DMS114 treated with DMSO at 0.1 percent for 48 hours (cell line): ENCODE data around the gene DAB1.

Experiments used
- DNase-seq: peaks from one replicate; lab custom pipeline; 2025; ENCODE audit not compliant: unreplicated experiment; lab: John Stamatoyannopoulos, UW

DAB1 gene

DNA sequence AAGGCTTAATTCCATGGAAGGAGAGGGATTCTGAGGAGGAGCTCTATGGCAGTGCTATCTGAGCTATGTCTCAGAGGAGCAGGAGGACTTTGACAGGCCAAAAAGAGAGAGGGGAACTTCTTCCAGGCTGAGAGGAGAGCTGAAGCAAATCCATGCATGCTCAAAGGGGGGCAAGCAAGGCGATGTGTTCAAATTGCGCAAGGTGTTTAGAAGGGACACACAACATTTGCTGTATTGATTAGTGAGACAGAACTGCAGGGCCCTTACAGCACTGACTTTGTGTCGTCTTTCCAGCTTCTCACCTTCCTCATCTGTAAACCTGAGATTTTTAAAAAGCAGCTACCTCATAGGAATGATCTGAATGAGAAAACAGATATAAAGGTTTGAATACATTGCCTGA lies 145.3 kb downstream of the DAB1 start:
- no peak for DNase-seq

DNA sequence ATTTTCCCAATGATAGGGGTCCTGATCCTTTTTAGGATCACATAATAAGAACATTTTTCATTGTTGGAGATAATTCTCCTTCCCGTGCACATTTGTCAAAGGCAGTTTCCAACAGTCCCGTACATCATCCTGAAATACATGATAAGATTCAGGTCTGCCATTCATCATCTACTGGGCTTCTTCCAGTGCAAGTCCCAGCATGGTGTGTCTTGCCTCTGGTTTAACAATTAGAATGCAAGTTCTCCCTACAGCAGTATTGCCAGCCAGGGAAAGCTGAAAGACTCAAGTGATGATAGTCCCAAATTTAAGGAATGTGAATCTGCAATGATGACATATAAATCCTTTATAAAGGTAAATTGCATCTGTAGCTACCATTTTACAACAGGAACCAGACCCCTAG lies 146.2 kb downstream of the DAB1 start:
- DNase-seq: no peak

DNA sequence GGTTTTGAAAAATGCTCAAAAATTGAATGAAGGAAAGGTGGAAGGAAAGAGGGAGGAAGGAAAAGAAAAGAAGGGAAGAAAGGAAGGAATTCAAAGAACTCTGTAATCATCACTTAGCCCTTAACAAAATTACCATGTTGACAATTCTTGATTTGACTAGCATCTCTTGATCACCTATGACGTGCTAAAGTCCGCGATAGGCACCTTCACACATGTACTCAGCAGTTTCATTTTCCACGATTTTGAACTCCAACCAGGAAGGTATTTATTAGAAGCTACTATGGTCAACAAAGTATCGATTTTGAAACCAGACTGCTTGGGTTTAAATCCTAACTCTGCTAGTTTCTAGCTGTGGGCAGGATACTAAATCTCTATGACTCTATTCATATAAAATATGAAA lies 146.9 kb downstream of the DAB1 start:
- no peak for DNase-seq

DNA sequence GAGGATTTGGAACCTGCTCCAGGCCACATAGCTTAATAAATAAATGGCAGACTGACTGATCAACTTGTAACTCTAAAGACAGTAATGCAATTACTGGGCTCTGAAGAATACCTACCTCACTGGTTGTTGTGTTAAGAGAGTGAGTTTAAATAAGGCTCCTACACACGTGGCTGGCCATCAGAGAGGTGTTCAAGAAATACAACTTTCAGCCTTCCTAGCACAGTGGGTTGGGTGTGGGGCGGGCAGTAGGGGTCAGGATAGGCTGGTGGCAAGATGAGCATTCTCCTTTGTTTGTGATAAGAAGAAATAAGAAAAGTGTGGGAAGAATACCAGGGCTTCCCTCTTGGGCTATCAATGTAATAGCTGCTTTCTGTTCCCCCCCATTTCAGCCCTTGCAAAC lies 151.3 kb downstream of the DAB1 start:
- DNase-seq: no peak

DNA sequence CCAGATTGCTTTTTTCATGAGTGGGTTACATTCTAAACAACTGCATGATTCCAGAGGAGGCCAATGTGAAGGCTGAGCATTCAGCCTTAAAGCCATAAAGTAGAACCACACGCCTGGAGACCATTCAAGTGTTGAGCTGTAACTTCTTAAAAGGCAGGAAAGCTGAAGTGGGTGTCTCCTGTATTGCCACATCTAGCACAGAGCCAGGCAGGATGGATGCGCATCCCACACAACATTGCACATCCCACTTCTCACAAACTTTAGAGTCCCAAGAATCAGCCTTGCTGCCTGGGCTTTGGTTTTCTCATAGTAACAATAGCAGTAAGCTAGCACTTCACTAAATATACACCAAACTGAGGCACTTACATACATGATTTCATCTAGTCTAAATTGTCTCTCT lies 151.7 kb downstream of the DAB1 start:
- DNase-seq: no peak

DNA sequence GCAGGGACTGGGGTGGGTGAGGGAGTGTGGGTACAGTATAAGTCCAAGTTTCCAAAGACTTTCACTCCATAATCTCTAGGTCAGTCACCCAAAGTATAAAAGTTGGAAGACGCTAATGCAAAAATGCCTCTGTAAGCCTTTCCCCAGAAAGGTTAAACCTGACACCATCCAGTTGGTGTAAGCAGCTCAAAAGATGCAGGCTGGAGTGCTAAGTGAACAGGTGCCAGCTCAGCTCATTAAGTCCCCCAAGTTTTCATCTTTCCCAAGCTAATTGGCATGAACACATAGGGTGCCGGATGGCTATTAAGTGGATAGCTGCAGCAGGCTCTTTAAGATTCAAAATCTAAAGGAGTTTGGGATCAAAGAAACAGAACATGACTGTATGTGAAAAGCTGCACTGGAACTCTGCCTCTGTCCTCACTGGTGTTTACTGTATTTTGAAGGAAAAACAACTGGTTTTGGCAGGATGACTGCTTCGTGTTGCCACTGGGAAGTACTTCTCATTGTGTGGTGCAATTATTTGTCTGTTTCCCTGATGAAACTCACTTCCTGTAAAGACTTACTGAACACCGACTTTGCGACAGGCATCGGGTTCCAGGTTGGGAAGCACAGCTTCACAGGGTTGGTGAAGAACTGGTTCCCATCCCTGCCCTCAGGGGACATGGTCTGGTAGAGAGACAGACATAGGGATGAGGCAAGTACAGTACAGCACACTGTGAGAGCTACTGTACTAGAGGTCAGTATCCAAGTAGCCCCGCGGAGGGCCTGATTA lies 152.7 kb downstream of the DAB1 start:
- DNase-seq: no peak

DNA sequence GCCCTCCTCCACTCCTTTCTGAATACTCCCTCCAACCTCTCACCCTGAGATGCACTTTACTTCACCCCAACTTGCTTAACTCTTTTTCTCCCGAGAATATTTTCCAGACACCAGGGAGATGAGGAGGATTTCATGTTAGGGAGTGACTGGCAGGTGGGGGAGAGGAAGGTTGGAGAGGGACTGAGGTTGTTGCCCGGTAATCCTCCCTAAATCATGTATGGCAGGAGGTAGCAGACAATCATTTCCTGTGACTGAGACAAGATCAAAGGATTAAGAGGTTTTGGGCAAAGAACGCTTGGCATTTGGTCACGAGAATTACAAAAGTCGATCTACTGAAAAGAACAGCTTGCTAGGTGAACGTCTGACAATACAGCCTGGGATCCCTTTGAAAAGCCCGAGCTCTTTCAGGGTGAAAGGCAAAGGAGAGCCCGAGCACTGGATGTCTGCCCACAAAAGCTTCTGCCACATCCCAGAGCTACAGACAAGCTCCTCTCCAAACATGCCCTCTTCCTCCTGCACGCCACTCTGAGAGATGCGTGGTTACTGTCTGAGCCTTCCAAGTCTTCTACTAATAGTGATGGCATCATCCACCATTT lies 154.1 kb downstream of the DAB1 start:
- no peak for DNase-seq

DNA sequence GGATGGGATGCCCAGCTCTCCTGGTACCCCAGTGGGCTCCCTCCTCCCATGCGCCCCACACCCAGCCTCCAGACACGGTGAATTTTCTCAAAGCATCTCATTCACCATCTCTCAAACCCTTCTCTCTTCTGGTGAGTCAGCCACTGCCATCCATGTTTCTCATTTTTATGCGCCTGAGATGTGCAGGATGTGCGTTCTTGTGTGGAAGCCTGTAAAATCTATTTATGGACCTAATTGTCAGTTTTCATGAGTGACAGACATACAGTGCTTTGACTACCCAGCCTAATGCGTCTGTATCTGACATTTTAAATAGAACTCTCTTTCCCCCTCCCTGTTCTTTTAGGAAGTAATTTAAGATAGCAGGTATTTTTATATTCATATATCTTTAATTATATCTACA lies 158.8 kb downstream of the DAB1 start:
- DNase-seq: no peak

DNA sequence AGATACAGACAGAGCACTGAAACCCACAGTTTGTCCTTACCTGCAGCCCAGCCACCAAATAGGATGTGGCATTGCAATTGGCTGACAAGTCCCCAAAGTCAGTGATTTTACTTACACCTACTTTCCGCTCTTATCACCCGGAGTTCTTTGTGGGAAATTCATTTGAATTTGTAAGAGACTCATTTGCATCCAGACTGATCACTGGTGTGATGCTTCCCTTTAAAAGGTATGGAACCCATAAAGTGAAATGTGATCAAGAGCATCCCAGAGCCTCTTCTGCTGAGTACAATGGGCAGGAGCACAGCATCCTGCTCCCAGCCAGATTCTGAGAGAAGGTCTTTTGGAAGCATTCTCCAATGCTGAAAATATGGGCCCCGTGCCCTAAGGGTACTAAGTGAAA lies 161.4 kb downstream of the DAB1 start:
- no peak for DNase-seq

DNA sequence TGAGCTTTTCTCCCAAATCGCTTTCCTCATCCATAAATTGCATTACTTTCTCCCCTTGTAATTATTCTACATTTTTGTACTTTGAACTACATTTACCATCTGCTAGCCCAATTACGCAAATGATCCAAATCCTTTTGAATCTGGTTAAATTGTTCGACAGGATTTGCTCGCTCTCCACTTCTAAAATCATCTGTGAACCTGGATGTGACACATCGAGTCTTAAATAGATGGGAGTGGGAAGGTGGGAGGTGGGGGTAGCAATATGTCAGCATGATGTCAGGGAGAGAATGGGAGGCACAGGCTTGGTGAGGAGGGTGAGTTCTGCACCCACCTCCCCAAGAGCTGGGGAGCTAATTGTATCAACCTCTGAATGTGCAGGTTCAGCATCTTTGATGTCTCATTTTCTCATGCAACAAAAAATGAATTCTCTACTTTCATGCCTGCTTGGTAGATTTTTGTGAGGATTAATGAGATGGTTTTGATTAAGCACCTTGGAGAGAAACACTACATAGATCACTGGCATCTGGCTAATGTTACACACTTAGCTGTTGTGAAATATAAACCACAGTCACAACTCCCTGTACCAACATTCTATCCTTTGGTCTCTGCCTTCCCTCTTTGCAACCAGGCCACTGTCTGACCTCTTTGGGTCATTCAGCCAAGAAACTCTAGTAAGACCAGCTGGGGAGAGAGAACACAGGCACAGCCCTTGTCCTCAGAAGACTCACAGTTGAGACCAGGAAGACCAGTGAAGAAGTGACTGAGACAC lies 165.1 kb downstream of the DAB1 start:
- DNase-seq: no peak

DNA sequence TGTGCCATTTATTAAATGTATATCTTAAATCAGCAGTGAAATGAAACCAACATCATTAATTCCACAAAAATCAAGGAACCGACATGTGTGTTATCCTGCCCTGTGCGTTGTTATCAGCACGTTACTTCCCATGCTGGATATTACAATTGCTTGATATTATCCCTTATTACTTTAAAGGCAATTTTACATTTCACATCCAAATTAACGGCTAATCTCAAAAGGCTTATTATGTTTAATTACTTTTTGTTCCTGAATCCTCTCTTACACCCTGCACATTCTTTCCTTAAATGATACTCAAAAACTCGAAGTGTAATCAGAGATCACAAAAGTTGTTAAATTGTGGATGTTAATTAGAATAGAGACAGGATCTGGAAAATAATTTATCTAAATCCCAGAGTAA lies 167.9 kb downstream of the DAB1 start:
- no peak for DNase-seq

DNA sequence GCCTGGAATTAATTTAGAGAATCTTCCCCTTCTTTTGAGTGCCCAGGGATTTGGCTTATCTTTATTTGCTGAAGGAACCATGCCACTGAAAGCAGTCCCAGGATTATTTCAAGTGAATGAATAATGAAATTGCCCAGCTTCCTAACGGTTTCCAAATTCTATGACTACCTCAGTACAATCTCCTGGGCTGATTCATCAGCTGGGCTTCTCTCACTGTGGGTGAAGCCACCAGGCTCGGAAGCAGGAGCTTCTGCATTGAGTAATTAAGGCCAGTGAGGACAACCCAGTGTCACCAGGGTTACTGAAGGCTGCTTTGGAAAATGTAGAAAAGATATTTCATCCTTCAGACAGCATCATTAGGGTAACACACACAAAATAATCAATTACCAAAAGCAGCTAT lies 169.8 kb downstream of the DAB1 start:
- no peak for DNase-seq

DNA sequence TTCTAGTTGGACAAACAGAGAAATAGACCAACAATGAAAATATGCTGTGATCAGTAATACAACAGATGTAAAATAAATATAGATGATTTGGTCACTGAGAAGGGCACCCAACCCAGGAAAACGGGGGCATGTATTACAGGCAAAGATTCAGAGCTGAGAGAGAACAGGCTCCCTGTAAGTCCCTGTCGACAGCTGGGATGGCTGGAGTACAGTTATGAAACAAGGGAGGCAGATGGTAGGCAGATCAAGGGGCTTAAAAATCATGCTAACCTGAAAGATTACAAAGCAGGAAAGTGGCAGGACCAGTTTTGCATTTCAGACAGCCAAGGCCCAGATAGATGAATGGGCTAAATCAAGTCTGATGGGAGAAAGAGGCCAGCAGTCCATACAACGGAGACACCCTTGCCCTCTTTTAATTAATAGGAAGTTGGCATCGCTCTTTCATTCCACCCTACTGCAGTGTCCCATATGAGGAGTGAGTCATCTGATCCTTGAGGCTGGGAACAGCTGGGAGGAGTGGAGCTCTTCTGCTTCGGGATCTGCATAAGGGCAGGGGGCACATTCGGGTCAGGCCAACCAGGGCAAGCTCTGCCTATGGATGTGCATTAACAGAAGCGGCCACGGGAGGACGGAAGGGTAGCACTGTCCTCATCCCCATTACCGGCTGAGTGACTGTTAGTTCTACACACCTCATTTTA lies 171.1 kb downstream of the DAB1 start:
- no peak for DNase-seq

DNA sequence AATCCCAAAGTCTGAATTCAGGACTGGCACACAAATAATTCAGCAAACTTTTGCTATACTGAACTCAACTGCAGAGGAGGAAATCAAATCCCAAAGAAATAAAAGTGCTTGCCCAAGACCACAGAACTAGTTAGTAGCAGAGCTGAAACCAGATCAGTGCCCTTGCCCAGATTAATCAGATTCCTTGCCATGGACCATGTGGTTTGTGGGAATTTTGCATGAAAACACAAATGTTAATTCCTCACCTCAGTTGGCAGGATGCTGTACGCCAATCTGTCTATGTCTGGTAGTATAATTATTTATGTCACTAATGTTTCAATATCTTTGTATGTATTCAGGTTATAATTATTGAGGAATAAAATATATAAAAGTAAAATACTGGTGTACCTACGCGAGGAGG lies 173.8 kb downstream of the DAB1 start:
- DNase-seq: no peak

DNA sequence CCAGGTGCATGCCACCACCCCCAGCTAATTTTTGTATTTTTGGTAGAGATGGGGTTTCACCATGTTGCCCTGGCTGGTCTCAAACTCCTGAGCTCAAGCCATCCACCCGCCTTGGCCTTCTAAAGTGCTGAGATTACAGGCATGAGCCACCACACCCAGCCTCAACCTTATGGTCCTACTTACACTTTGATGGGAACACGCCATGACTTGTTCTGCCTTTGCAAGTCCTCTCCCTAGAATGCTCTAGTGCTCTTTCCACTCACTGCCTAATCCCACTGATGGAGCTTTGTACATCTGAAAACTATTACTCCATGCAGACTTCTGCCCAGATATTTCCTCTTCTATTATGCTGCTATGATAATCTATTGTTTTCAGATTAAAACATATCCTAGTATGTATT lies 174.3 kb downstream of the DAB1 start:
- no peak for DNase-seq

DNA sequence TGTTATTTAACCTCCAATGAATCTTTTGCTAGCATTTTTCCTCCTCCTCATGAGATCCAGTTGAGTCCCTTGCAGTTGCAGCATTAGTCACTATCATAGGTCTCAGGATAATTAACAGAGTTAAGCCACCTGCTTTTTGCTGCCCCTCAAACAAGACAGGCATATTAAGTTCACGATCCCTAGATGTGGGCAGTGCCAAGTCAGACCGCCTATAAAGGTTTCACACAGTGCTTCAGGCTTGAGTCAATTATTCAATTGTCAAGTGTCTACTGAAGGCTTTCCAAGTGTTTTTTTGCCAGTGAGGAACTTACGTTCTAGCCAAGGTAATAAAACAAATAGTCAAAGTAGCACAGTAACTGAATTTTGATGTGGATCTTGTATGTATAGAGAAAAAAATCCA lies 175.0 kb downstream of the DAB1 start:
- DNase-seq: no peak

DNA sequence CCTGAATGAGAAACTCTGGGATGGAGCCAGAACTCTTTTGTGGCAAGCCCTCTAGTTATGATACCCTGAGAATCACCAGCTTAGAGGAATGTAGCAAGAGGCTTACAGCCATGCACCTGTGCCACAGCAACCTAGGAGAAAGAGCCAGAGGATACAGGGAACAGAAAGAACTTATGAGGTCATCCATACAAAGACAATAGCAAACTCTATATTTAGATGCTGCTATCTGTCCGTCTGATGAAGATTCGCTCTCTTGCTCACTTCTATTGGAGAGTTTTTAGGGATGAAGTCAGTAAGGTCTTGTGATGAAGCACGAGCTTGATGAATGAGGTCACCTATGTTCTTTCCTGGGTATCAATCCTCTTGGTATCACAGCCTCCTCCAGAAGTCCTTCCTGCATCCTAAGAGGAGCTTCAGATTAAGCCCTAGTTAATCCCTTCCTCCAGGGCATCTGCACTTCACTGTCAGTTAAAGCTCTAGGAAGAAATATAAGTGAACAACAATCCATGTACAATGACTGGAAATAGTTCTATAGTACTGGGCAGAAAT lies 185.6 kb downstream of the DAB1 start:
- DNase-seq: no peak

DNA sequence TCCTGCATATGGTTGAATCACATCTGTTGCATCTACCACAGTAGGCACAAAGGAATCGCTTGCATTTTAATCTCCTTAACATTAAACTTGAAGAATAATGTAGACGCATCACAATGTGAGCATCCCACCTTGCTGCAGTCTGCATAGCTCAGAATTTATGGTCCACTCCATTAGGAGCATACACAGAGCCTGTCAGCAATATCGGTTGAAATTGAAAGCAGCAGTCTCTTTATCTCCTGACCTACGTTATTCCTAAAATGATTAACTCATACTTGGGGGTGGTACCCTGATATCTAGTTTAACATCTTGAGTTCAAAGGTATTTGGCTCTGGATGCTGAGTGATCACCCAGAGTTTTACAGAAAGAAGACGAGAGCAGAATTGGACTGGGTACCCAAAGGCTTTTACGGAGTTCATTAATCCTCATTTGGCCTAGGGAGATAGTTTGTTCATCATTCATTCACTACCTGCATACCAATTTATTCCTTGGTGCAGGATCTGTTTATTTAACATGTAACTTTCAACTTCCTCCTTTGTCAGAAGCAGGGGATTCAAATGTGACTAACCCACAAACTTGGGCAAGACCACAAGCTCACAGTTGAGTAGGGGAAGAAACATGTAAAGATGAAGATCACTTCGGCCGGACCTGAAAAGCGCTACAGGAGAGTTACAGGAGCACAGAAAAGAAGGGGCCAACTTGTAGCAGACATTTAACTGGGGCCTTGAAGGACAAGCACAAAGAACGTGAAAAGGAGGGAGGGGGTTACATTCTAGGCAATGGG lies 187.9 kb downstream of the DAB1 start:
- DNase-seq: no peak

DNA sequence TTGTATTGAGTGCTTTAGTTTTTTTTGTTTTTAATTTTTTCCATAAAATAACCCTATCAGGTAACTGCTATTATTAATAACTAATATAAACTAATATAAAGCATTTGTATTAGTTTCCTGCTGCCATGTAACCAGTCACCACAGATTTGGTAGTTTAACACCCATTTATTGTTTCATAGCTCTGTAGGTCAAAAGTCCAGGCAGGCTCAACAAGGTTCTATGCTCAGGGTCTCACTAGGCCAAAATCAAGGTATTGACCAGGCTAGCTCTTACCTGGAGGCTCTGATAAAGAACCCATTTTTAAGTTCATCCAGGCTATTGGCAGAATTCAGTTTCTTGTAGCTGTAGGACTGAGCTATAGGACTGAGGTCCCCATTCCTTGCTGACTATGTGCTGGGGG lies 189.4 kb downstream of the DAB1 start:
- no peak for DNase-seq

DNA sequence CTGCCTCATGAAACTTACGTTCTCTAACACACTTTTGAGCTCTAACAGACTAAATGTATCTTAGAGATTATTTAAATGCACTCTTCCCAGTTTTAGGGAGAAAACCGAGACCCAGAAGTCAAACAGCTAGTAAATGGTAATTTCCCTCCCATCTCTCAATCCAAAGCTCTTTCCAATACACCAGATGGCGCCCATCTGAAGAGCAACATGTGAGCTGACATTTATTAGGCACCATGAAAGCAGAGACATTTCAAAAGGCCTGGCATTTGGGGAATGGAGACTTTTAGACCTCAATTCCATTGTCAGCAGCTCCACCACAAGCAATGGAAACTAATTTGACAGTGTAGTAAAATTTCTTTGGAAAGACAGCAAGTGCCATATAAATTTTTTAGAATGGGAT lies 191.4 kb downstream of the DAB1 start:
- no peak for DNase-seq

DNA sequence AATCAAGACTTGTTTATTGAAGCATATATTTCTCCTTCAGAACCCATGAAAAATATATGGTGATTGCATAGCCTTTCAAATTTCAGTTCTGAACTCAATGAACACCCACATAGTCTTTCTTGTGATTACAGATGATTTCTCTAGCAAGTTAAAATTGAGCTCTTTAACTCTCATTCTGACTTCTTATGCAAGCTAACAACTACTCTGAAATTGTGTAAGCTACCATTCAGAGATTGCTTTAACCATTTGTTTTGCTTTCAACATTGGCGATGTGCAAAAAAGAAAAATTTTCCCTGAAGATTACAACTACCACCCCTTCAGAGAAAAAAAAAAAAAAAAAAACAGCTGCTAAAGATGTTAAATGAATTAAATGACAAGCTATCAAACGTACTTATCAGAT lies 193.9 kb downstream of the DAB1 start:
- no peak for DNase-seq
